CD14-positive monocyte (primary cell): ENCODE measurements around the gene ZEB2. TPM values are rescaled to one million over a fixed set of nuclear protein-coding genes. Genes with fewer than 3 reads are reported as not detected.

Experiments used
- DNase-seq, 3 donors: peaks; one replicate each; pipeline ENCODE4 v3.0.0-alpha.2; 2011 to 2022
- H2AFZ ChIP-seq: 2 replicates; pipeline ENCODE4 v1.6.0; 2012; ENCODE audit warnings: mild to moderate bottlenecking, low read depth, low read length, inconsistent platforms; ENCODE audit not compliant: insufficient read depth, poor library complexity, severe bottlenecking
- H3K27ac ChIP-seq, 2 donors: 1 replicate in 1 of 2; 2 replicates in 1 of 2; pipeline ENCODE4 v1.5.1; 2012 to 2013; ENCODE audit warnings: low read length in 2 of 2, control low read depth in 1 of 2, inconsistent platforms in 1 of 2, low read depth in 1 of 2, mild to moderate bottlenecking in 1 of 2
- H3K27me3 ChIP-seq, 2 donors: one replicate each; pipeline versions ENCODE4 v1.6.0 to v1.6.1; 2011 to 2013; ENCODE audit warnings: low read length in 2 of 2; ENCODE audit not compliant: control insufficient read depth in 2 of 2, insufficient read depth in 2 of 2
- H3K36me3 ChIP-seq, 2 donors: replicated peaks in 1 of 2; 1 replicate in 1 of 2; 2 replicates in 1 of 2; pipeline versions ENCODE4 v1.5.1 to v1.6.1; 2012 to 2013; ENCODE audit warnings: low read length in 2 of 2, control low read depth in 1 of 2, inconsistent platforms in 1 of 2, mild to moderate bottlenecking in 1 of 2; ENCODE audit not compliant: insufficient read depth in 2 of 2, control insufficient read depth in 1 of 2
- H3K4me1 ChIP-seq, 2 donors: 1 replicate in 1 of 2; 2 replicates in 1 of 2; pipeline versions ENCODE4 v1.5.1 to v1.6.1; 2012 to 2013; ENCODE audit warnings: low read length in 2 of 2, control low read depth in 1 of 2, inconsistent platforms in 1 of 2, mild to moderate bottlenecking in 1 of 2, moderate library complexity in 1 of 2; ENCODE audit not compliant: insufficient read depth in 2 of 2, control insufficient read depth in 1 of 2
- H3K4me2 ChIP-seq: replicated peaks from 2 replicates; pipeline ENCODE3; 2012; ENCODE audit warnings: low read length, moderate library complexity, mild to moderate bottlenecking; ENCODE audit not compliant: poor library complexity, severe bottlenecking; ENCODE audit errors: extremely low read depth
- H3K4me3 ChIP-seq, 3 experiments: fragments of 200-600 bp in 1 of 3; sonication (generic) in 1 of 3; replicated peaks in 1 of 3; 1 replicate in 2 of 3; 2 replicates in 1 of 3; pipeline ENCODE4 v1.5.1; 2011 to 2013; ENCODE audit warnings: low read length in 3 of 3, mild to moderate bottlenecking in 3 of 3, control low read depth in 2 of 3, low read depth in 2 of 3, inconsistent platforms in 1 of 3, moderate library complexity in 1 of 3
- H3K79me2 ChIP-seq: 2 replicates; pipeline ENCODE4 v1.6.0; 2012; ENCODE audit warnings: mild to moderate bottlenecking, control low read depth, inconsistent platforms, low read length, moderate library complexity; ENCODE audit not compliant: insufficient read depth
- H3K9ac ChIP-seq: 2 replicates; pipeline ENCODE4 v1.6.0; 2017; ENCODE audit warnings: low read length, mild to moderate bottlenecking; ENCODE audit not compliant: insufficient read depth, poor library complexity, severe bottlenecking
- H3K9me3 ChIP-seq, 2 donors: replicated peaks in 1 of 2; 1 replicate in 1 of 2; 2 replicates in 1 of 2; pipeline versions ENCODE4 v1.5.1 to v1.6.1; 2012 to 2013; ENCODE audit warnings: low read length in 2 of 2, control low read depth in 1 of 2; ENCODE audit not compliant: control insufficient read depth in 1 of 2, insufficient read depth in 1 of 2
- H4K20me1 ChIP-seq: 2 replicates; pipeline ENCODE4 v1.6.0; 2012; ENCODE audit warnings: mild to moderate bottlenecking, low read length, control low read depth, moderate library complexity; ENCODE audit not compliant: insufficient read depth
- H3K27ac Mint-ChIP-seq, 7 donors: one replicate each; pipeline ENCODE4 v1.8.0; 2020; ENCODE audit warnings: mild to moderate bottlenecking in 7 of 7, mixed read lengths in 7 of 7, moderate library complexity in 6 of 7, inconsistent platforms in 2 of 7
- H3K27me3 Mint-ChIP-seq, 3 donors: one replicate each; pipeline ENCODE4 v1.8.0; 2021 to 2022; ENCODE audit warnings: low read depth in 3 of 3, mild to moderate bottlenecking in 3 of 3, mixed read lengths in 3 of 3, moderate library complexity in 3 of 3, inconsistent platforms in 1 of 3
- H3K36me3 Mint-ChIP-seq, 2 donors: one replicate each; pipeline ENCODE4 v1.8.0; 2020; ENCODE audit warnings: mixed read lengths in 2 of 2, inconsistent platforms in 1 of 2, mild to moderate bottlenecking in 1 of 2
- H3K4me1 Mint-ChIP-seq: one replicate; pipeline ENCODE4 v1.8.0; 2020; ENCODE audit warnings: mild to moderate bottlenecking, mixed read lengths
- H3K4me3 Mint-ChIP-seq, 2 donors: one replicate each; pipeline ENCODE4 v1.8.0; 2020; ENCODE audit warnings: mild to moderate bottlenecking in 2 of 2, mixed read lengths in 2 of 2, moderate library complexity in 1 of 2
- H3K9me3 Mint-ChIP-seq, 7 donors: one replicate each; pipeline ENCODE4 v1.8.0; 2020 to 2022; ENCODE audit warnings: mixed read lengths in 7 of 7, mild to moderate bottlenecking in 6 of 7, moderate library complexity in 6 of 7, inconsistent platforms in 2 of 7
- CTCF ChIP-seq: fragments of 200-600 bp; IDR thresholded peaks from one replicate; pipeline ENCODE4 v1.8.0; 2022; ENCODE audit warnings: antibody characterized with exemption, mild to moderate bottlenecking
- WGBS: methylation state at CpG from one replicate; pipeline ENCODE4 v1.1.5; 2013; ENCODE audit warnings: missing lambda C conversion rate; ENCODE audit not compliant: insufficient coverage; 5-methylcytosine and 5-hydroxymethylcytosine counted together
- intact Hi-C, 2 donors: fragments of 100-400 bp; cut with micrococcal nuclease; formaldehyde crosslinking; loops; one replicate each; pipeline versions ENCODE4 v1.15.0 to v1.15.1; 2023
- polyA plus RNA-seq, 3 donors: library from polyadenylated mRNA; depleted of rRNA in 1 of 3; unstranded in 2 of 3; stranded (reverse) in 1 of 3; fragments of 300-500 nt in 2 of 3; fragments of >200 nt in 1 of 3; fragmentation: Illumina TruSeq in 2 of 3; gene quantifications; 1 replicate in 2 of 3; 2 replicates in 1 of 3; pipeline ENCODE4 v1.2.3, GENCODE V29; 2012 to 2021

ZEB2 gene
- polyA plus RNA-seq, 3 donors = 76.8 to 325 (median 93.8) TPM

- intact Hi-C loops = no loop called here
- H2AFZ ChIP-seq = no peak overlapping the region
- no peaks in the 10 kb centered on the region for H3K9me3 ChIP-seq
- Mint-ChIP-seq H3K4me1 (peaks cover 27% of the 10 kb centered on the region), H3K9me3 (no peaks in the 10 kb centered on the region), H3K36me3 (peaks cover 31 to 34% of the 10 kb centered on the region in 2 donors), H3K4me3 (no peak overlapping the region), H3K27me3 (no peaks in the 10 kb centered on the region), H3K27ac (no peak overlapping the region)
- no peak overlapping the region for H3K4me3 ChIP-seq
- H3K36me3 ChIP-seq = peaks cover 91 to 97% of the 10 kb centered on the region in 2 donors
- no peak overlapping the region for H3K4me2 ChIP-seq
- peak overlapping the region in 1 of 2 donors; percentile 34 for H3K27ac ChIP-seq
- H3K9ac ChIP-seq = no peak overlapping the region
- H3K79me2 ChIP-seq = peaks cover 65% of the 10 kb centered on the region
- no peak for TF ChIP-seq CTCF
- peaks cover 14 to 33% of the 10 kb centered on the region in 2 donors for H3K4me1 ChIP-seq
- DNase-seq = no peak
- peaks cover 100% of the 10 kb centered on the region for H4K20me1 ChIP-seq
- WGBS = 93% methylated on average over 31 of the region's 37 CpGs
- H3K27me3 ChIP-seq = no peaks in the 10 kb centered on the region
These were observed 130.6 kb downstream of the ZEB2 start for GRCh38 chr2:144389151-144389929.

- Mint-ChIP-seq H3K4me3 (no peak overlapping the region), H3K9me3 (no peaks in the 10 kb centered on the region), H3K27ac (no peak overlapping the region), H3K27me3 (peaks cover 0 to 2% (median 0%) of the 10 kb centered on the region in 3 donors), H3K4me1 (peaks cover 62% of the 10 kb centered on the region), H3K36me3 (peaks cover 27 to 38% of the 10 kb centered on the region in 2 donors)
- no peaks in the 10 kb centered on the region for H3K9me3 ChIP-seq
- WGBS = no CpG with 5 or more reads among the region's 1 CpG
- H4K20me1 ChIP-seq = peaks cover 92% of the 10 kb centered on the region
- H3K9ac ChIP-seq = no peak overlapping the region
- H3K27ac ChIP-seq = no peak overlapping the region
- no peak overlapping the region for H3K4me3 ChIP-seq
- no peaks in the 10 kb centered on the region for H3K27me3 ChIP-seq
- no peak overlapping the region for H2AFZ ChIP-seq
- peaks cover 35 to 72% of the 10 kb centered on the region in 2 donors for H3K4me1 ChIP-seq
- peaks cover 52 to 57% of the 10 kb centered on the region in 2 donors for H3K36me3 ChIP-seq
- intact Hi-C loops = no loop called here
- peaks cover 28% of the 10 kb centered on the region for H3K79me2 ChIP-seq
- no peak for TF ChIP-seq CTCF
- DNase-seq = no peak
- H3K4me2 ChIP-seq = no peak overlapping the region
These were observed 134.5 kb downstream of the ZEB2 start for GRCh38 chr2:144385381-144385780.
